T-helper 1 cell treated with Interleukin-12 subunit alpha and Interleukin-12 subunit beta and Interleukin-4 antibody, amounts not matched to agents 30 μg/mL and 1 μg/mL, for 36 hours (primary cell): ENCODE data around the gene SLC25A36.
A peak's percentile ranks its signal among the peaks of the same experiment; 100 is the strongest.
"Not testable (repeated sequence)": the region's sequence is repeated elsewhere in the genome, so short reads cannot be mapped to it uniquely, and the experiment has no call there.

ENCODE experiments used
- H3K27ac Mint-ChIP-seq: one replicate; pipeline ENCODE4 v1.8.0; 2021; ENCODE audit warnings: mild to moderate bottlenecking, mixed read lengths
- H3K27me3 Mint-ChIP-seq: one replicate; pipeline ENCODE4 v1.8.0; 2021; ENCODE audit warnings: low read depth, mixed read lengths
- H3K36me3 Mint-ChIP-seq: one replicate; pipeline ENCODE4 v1.8.0; 2021; ENCODE audit warnings: low read depth, mixed read lengths
- H3K4me1 Mint-ChIP-seq: one replicate; pipeline ENCODE4 v1.8.0; 2021; ENCODE audit warnings: low read depth, mixed read lengths
- H3K4me3 Mint-ChIP-seq: one replicate; pipeline ENCODE4 v1.8.0; 2021; ENCODE audit warnings: mild to moderate bottlenecking, moderate library complexity, mixed read lengths
- H3K9me3 Mint-ChIP-seq: one replicate; pipeline ENCODE4 v1.8.0; 2021; ENCODE audit warnings: mixed read lengths

Gene SLC25A36

DNA sequence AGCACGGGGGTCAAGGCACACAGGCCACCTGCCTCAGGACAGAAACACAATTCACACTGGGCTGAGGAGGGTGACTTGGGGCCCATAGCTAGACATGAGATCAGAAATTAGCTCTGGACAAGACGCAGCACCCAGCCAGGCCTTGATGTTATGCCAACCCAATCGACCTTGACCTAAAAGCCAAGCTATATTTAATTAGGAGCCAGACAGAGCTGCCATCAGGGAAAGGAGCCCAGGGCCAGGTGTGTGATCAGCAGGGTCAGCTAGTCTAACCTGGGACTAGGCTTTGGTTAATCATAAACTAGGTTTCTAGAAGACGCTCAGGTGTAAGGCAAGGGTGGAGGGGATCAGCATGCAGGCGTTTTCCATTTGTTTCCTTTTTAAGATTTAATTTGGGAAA lies 23.9 kb upstream of the SLC25A36 start:
- H3K9me3 Mint-ChIP-seq = no peaks in the 10 kb centered on the region
- H3K4me1 Mint-ChIP-seq = no peaks in the 10 kb centered on the region
- no peak overlapping the region for H3K4me3 Mint-ChIP-seq
- peaks cover 17% of the 10 kb centered on the region for H3K27me3 Mint-ChIP-seq
- H3K36me3 Mint-ChIP-seq = no peaks in the 10 kb centered on the region
- H3K27ac Mint-ChIP-seq = no peak overlapping the region

DNA sequence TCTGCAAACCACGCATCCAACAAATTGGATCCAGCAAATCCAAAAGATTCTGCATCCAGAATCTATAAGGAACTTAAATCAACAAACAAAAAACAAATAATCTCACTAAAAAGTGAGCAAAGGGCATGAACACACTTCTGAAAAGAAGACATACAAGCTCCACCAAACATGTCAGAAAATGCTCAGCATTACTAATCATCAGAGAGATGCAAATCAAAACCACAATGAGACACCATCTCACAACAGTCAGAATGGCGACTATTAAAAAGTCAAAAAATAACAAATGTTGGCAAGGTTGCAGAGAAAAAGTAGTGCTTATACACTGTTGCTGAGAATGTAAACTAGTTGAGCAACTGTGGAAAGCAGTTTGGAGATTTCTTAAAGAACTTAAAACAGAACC lies 21.6 kb upstream of the SLC25A36 start:
- Mint-ChIP-seq H3K4me1 (no peaks in the 10 kb centered on the region), H3K36me3 (no peaks in the 10 kb centered on the region), H3K27ac (no peak overlapping the region), H3K9me3 (no peaks in the 10 kb centered on the region), H3K4me3 (no peak overlapping the region), H3K27me3 (peaks cover 13% of the 10 kb centered on the region)

DNA sequence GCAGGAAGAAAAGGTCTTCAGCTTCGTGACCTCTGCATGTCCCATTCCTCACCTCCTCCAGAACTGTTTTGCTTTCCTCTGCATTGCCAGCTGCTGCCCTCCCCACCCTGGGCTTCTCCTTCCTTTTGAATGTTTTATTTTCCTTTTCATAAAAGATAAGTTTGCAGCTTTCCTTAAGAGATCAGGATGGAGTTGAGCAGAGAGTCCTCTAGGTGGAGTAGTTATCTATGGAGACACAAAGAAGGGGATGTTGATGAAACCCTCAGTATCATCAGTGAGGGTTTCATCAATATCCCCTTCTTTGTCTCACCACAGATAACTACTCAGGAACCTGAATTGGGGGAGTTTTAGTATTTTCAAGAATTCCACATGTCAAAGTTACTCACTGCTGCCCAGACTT lies 19.0 kb upstream of the SLC25A36 start:
- H3K4me3 Mint-ChIP-seq = no peak overlapping the region
- H3K36me3 Mint-ChIP-seq = no peaks in the 10 kb centered on the region
- no peak overlapping the region for H3K27ac Mint-ChIP-seq
- peaks cover 18% of the 10 kb centered on the region for H3K27me3 Mint-ChIP-seq
- H3K9me3 Mint-ChIP-seq = no peaks in the 10 kb centered on the region
- H3K4me1 Mint-ChIP-seq = no peaks in the 10 kb centered on the region

DNA sequence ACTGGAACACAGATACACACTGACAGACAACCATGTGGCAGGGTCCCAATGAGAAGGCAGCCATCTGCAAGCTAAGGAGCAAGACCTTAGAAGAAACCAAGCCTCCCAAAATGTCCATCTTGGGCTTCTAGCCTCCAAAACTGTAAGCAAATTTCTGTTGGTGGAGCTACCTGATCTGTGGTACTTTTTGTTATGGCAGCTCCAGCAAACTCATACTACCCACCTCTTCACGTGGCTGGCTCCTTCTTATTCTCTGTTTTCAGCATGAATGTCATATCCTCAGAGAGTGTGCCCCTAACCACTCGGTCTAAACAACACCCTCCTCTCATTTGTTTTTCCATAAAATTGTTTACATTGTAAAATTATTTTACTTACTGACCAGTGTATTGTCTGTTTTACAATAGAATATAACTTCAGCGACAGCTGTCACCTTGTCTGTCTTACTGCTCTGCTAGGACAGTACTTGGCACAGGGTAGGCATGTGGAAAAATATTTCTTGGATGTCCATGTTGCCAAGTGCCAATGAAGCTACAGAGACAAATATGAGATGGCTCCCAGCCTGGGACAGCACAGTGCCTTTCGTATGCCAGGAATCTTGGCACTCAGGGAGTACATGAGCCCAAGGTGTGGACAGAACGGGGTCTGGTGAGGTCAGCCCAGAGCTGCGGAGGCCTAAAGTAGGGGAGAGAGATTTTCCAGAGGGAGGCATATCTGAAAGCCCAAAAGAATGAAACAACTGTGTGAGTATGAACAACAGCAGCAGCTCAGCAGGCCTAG lies 17.4 kb upstream of the SLC25A36 start:
- Mint-ChIP-seq H3K27me3 (peaks cover 27% of the 10 kb centered on the region), H3K36me3 (no peaks in the 10 kb centered on the region), H3K4me1 (no peaks in the 10 kb centered on the region), H3K4me3 (no peak overlapping the region), H3K9me3 (no peaks in the 10 kb centered on the region), H3K27ac (no peak overlapping the region)

DNA sequence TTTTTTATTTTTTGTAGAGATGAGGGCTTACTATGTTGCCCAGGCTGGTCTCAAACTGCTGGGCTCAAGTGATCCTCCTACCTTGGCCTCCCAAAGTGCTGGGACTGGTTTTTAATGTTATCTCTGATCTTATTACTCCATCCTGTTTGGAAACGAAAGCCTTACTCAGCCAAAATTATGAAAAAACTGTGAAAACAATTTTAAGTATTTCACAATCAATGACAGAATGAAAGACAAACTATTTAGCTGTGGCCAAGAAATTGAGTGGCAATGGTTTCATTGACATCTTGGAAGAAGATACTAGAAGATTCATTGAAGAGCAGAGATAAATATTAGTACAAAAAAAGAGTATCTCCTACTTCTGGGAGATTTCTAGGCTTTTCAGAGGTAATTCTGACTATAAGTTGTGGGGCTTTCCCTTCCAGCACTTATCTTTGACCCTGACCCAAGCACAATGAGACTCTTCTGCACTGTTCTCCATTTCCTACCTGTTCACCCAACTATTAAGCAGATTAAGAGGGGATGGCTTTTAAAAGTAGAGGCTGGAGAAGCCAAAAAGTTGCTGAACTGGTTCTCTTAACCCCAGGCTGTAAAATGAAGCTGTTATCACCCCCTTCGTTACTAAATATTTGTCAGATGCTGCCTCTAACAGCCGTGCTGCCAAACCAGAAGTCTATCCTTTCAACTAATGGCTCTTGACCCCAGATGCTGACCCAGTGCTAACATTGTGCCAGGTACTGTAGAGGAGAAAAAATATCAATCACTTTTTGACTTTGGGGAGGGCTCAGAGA lies 14.2 kb upstream of the SLC25A36 start:
- Mint-ChIP-seq H3K9me3 (no peaks in the 10 kb centered on the region), H3K27ac (no peak overlapping the region), H3K36me3 (no peaks in the 10 kb centered on the region), H3K27me3 (peaks cover 39% of the 10 kb centered on the region), H3K4me3 (no peak overlapping the region), H3K4me1 (no peaks in the 10 kb centered on the region)

DNA sequence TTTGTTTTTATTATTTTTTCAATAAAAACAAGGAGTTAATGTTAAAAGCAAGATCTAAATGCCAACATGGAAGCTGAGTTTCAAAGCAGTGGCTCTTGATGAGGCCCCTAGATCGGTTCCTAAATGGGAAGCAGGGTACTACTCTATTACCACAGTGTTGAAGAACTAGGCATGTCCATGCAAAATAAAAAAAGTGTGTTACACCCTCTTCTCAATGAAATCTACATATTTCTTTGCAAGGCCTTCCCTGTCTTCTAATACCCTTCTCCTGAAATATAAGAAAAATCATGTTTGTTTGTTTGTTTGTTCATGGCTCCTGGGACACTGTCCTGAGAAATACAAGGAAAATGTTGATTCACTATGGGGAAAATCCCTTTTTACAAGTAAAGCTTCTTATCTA lies 12.2 kb upstream of the SLC25A36 start:
- no peaks in the 10 kb centered on the region for H3K36me3 Mint-ChIP-seq
- H3K9me3 Mint-ChIP-seq = no peaks in the 10 kb centered on the region
- H3K4me3 Mint-ChIP-seq = no peak overlapping the region
- peaks cover 44% of the 10 kb centered on the region for H3K27me3 Mint-ChIP-seq
- H3K4me1 Mint-ChIP-seq = no peaks in the 10 kb centered on the region
- no peak overlapping the region for H3K27ac Mint-ChIP-seq

DNA sequence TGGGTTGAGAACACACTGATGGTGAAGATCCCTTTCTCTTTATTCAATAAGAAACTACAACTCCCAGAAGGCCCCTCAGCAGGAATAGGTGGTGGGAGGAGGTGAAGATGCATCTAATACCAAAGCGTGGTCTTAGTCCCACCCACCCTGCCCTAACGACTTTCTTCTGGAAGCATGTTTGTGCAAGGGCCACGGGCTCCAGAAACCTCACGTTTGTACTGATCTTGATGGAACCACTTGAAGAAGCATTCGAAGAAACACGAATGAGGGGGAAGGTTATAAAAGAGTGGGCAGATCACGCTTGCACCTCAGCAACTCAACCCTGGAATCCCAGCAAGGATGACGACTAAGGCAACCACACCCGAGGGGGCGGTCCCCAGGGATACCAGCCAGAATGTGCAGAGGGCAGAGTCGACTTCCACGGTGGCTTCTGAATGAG lies 10.6 kb upstream of the SLC25A36 start:
- H3K4me1 Mint-ChIP-seq = no peaks in the 10 kb centered on the region
- peaks cover 57% of the 10 kb centered on the region for H3K27me3 Mint-ChIP-seq
- no peak overlapping the region for H3K27ac Mint-ChIP-seq
- H3K4me3 Mint-ChIP-seq = no peak overlapping the region
- H3K9me3 Mint-ChIP-seq = peaks cover 2% of the 10 kb centered on the region
- no peaks in the 10 kb centered on the region for H3K36me3 Mint-ChIP-seq

DNA sequence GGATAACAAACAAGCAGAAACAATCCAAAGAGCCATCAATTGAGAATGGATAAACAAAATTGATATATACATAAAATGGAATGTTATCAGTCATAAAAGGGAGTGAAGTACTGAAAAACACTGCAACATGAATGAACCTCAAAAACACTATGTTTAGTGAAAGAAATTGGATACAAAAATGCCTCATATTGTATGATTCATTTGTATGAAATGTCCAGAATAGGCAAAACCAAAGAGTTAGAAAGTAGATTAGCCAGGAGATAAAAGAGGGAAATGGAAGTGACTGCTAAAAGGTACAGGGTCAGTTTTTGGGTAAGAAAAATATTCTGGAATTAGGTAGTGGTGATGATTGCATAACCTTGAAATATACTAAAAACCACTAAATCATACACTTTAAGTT lies 9.8 kb upstream of the SLC25A36 start:
- no peaks in the 10 kb centered on the region for H3K4me1 Mint-ChIP-seq
- H3K9me3 Mint-ChIP-seq = peaks cover 8% of the 10 kb centered on the region
- H3K4me3 Mint-ChIP-seq = no peak overlapping the region
- H3K36me3 Mint-ChIP-seq = no peaks in the 10 kb centered on the region
- peaks cover 65% of the 10 kb centered on the region for H3K27me3 Mint-ChIP-seq
- no peak overlapping the region for H3K27ac Mint-ChIP-seq

DNA sequence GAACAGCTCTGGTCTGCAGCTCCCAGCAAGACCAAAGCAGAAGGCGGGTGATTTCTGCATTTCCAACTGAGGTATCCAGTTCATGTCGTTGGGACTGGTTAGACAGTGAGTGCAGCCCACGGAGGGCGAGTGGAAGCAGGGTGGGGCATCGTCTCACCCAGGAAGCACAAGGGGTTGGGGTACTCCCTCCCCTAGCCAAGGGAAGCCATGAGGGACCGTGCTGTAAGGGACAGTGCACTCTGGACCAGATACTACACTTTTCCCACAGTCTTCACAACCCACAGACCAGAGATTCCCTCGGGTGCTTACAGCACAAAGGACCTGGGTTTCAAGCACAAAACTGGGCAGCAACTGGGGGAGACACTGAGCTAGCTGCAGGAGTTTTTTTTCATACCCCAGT lies 8.5 kb upstream of the SLC25A36 start:
- Mint-ChIP-seq H3K36me3 (no peaks in the 10 kb centered on the region), H3K27ac (no peak overlapping the region), H3K27me3 (peaks cover 67% of the 10 kb centered on the region), H3K4me1 (no peaks in the 10 kb centered on the region), H3K4me3 (no peak overlapping the region), H3K9me3 (peaks cover 8% of the 10 kb centered on the region)

DNA sequence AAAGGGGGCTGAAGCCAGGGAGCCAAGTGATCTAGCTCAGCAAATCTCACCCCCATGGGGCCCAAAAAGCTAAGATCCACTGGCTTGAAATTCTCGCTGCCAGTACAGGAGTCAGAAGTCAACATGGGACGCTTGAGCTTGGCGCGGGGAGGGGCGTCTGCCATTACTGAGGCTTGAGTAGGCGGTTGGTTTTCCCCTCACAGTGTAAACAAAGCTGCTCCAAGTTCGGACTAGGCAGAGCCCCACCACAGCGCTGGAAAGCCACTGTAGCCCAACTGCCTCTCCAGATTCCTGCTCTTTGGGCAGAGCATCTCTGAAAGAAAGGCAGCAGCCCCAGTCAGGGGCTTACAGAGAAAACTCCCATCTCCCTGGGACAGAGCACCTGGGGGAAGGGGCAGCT lies 8.1 kb upstream of the SLC25A36 start:
- Mint-ChIP-seq H3K27ac (no peak overlapping the region), H3K36me3 (no peaks in the 10 kb centered on the region), H3K4me1 (no peaks in the 10 kb centered on the region), H3K4me3 (no peak overlapping the region), H3K27me3 (peaks cover 66% of the 10 kb centered on the region), H3K9me3 (peaks cover 8% of the 10 kb centered on the region)

DNA sequence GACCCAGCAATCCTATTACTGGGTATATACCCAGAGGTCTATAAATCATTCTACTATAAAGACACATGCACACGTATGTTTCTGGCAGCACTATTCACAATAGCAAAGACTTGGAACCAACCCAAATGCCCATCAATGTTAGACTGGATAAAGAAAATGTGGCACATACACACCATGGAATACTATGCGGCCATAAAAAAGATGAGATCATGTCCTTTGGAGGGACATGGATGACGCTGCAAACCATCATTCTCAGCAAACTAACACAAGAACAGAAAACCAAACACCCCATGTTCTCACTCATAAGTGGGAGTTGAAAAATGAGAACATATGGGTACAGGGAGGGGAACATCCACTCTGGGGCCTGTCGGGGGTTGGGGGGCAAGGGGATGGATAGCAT lies 2.3 kb upstream of the SLC25A36 start:
- H3K4me1 Mint-ChIP-seq = peaks cover 25% of the 10 kb centered on the region
- H3K27ac Mint-ChIP-seq, H3K4me3 Mint-ChIP-seq, H3K36me3 Mint-ChIP-seq: not testable (repeated sequence)
- H3K27me3 Mint-ChIP-seq = peaks cover 42% of the 10 kb centered on the region
- peaks cover 14% of the 10 kb centered on the region for H3K9me3 Mint-ChIP-seq

DNA sequence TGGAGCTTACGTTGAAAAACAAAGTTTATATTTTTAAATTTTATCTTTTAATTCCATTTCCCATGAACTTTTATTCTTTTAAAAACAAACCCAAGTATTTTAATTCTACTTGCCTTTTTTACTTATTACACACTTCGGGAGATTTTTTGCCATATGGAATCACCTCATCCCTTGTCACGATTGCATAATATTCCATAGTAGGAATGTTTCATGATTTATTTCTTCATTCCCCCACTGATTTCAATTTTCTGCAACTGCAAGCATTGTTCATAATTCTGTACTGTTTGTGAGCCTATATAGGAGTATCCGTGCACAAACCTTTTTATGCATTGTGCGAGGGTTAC lies 574 bp upstream of the SLC25A36 start:
- H3K4me3 Mint-ChIP-seq = peak overlapping the region; percentile 94
- H3K36me3 Mint-ChIP-seq = peaks cover under 1% of the 10 kb centered on the region
- peaks cover 12% of the 10 kb centered on the region for H3K9me3 Mint-ChIP-seq
- peaks cover 27% of the 10 kb centered on the region for H3K27me3 Mint-ChIP-seq
- H3K4me1 Mint-ChIP-seq = peaks cover 32% of the 10 kb centered on the region
- peak overlapping the region; percentile 95 for H3K27ac Mint-ChIP-seq

DNA sequence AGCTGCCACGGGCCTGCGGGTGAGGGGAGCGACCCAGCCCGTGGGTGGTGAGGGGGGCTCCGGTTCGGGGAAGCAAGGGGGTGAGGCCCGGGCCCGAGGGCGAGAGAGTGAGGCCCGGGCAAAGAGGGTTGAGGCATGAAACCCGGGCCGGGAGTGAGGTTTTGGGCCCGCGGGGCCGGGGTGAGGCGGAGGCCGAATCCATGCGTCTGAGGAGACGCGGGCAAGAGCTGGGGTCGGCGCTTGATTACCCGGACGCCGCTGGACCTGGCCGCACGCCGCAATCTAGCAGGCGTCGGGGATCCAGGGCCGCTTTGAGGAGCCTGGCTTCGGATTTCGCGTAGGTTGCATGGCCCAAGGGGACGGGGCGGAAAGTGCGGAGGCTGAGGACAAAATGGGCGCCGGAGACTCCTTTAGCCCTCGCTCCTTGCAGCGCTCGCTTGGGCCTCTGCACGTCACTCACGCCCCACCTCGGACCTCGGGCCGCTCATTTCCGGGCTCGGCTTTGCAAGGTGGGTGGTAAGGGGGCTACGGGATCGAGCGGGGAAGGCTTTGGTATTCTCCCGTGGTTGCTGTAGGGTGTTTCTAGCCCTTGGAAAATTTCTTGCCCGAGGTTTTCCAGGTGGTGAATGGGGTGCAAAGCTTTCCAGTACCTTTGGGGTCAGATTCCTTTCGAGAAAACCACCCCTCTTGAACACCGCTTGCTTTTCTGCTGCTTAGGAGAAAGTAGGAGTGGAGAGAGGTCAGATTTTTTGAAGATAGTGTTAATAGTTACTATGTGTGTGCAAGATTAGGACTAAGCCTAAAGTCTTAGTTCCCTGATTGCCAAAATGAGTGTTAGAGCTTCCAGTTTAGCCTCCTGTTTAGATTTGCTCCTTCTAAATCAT lies 827 bp downstream of the SLC25A36 start:
- peaks cover 14% of the 10 kb centered on the region for H3K27me3 Mint-ChIP-seq
- H3K27ac Mint-ChIP-seq = peak overlapping the region; percentile 95
- H3K4me1 Mint-ChIP-seq = peaks cover 40% of the 10 kb centered on the region
- H3K4me3 Mint-ChIP-seq = peak overlapping the region; percentile 94
- peaks cover 10% of the 10 kb centered on the region for H3K36me3 Mint-ChIP-seq
- H3K9me3 Mint-ChIP-seq = peaks cover 7% of the 10 kb centered on the region

DNA sequence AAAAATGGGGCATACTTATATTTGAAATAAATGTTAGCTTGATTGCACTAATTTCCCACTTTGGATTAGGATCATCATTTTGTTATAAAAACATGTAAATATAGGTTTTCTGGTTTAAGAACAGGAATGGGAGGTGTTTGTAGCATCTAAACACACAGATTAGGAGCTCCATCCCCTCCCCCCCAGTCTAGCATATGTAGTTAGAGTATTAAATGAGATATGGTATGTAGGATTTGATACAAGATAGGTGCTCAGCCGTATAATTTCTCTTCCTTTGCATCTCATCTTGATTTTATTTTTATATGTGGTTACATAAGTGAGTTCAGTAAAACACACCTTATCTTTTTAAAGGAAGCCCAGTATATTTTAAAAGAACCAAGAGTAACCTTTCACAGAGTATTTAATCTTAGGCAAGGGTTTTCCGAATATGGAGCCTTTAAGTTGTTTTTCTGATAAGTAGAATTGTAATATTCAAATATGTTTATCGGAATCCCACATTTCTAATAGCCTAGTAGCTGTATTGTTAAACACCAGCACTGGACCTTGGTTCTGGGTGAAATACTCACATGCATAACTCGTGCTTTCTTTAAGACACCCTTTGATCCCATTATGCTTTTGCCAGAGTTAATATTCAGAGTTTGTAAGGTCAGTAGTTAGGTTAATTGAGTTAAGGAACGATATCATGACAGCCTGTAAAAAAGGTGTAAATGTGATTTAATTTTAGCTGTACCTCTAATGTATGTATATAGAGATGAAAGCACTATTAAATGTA lies 2.3 kb downstream of the SLC25A36 start:
- Mint-ChIP-seq H3K36me3 (peaks cover 10% of the 10 kb centered on the region), H3K27ac (no peak overlapping the region), H3K4me3 (peak overlapping the region; percentile 94), H3K4me1 (peaks cover 41% of the 10 kb centered on the region), H3K9me3 (peaks cover 4% of the 10 kb centered on the region), H3K27me3 (peaks cover 8% of the 10 kb centered on the region)
